Measurements from ENCODE around the gene CEP131.

Gene CEP131

GRCh38 chr17:81245665-81246342, 23.0 kb upstream of the CEP131 start:
- Histone ChIP-seq H3K36me3 (replicated peaks; ENCODE audit: insufficient read depth, low read length) (no peaks in the 10 kb centered on the region), H3F3A (ENCODE audit: insufficient read depth, low read length) (peaks cover 4% of the 10 kb centered on the region; the same call in 1 of the 2 replicates), H4K20me1 (ENCODE audit: insufficient read depth, low read length) (no peaks in the 10 kb centered on the region), H2AFZ (ENCODE audit: low read length) (no peak overlapping the region), H3K27me3 (replicated peaks; ENCODE audit: insufficient read depth, low read length) (no peaks in the 10 kb centered on the region), H3K9me2 (replicated peaks; ENCODE audit: insufficient read depth, low read length) (no peaks in the 10 kb centered on the region), H3K9me3 (replicated peaks; ENCODE audit: insufficient read depth, low read length) (no peaks in the 10 kb centered on the region), H3K4me1 (ENCODE audit: low read length) (no peaks in the 10 kb centered on the region), H3K4me3 (ENCODE audit: low read length) (no peak overlapping the region), H3K9ac (ENCODE audit: low read length) (no peak overlapping the region), H3K4me2 (ENCODE audit: low read depth, low read length) (no peak overlapping the region), H3K79me2 (ENCODE audit: low read length) (peaks cover 14% of the 10 kb centered on the region), H3K27ac (ENCODE audit: low read length) (no peak overlapping the region)
- no peak for DNase-seq
- TF ChIP-seq EZH2phosphoT487 (IDR thresholded peaks at IDR 0.05; ENCODE audit: low read length) (no peak), CTCF (IDR thresholded peaks at IDR 0.05; ENCODE audit: low read length) (no peak), EZH2 (optimal IDR thresholded peaks at IDR 0.05; ENCODE audit: low read depth, low read length) (no peak)

GRCh38 chr17:81245024-81245664, 22.4 kb upstream of the CEP131 start:
- H3K4me2 ChIP-seq (ENCODE audit: low read depth, low read length) = no peak overlapping the region
- H3F3A ChIP-seq (ENCODE audit: insufficient read depth, low read length) = peaks cover 4% of the 10 kb centered on the region; the same call in 1 of the 2 replicates
- H3K27ac ChIP-seq (ENCODE audit: low read length) = no peak overlapping the region
- DNase-seq = no peak
- no peak for TF ChIP-seq EZH2 (optimal IDR thresholded peaks at IDR 0.05; ENCODE audit: low read depth, low read length)
- no peak for TF ChIP-seq CTCF (IDR thresholded peaks at IDR 0.05; ENCODE audit: low read length)
- no peaks in the 10 kb centered on the region for H3K36me3 ChIP-seq (replicated peaks; ENCODE audit: insufficient read depth, low read length)
- H2AFZ ChIP-seq (ENCODE audit: low read length) = no peak overlapping the region
- no peaks in the 10 kb centered on the region for H4K20me1 ChIP-seq (ENCODE audit: insufficient read depth, low read length)
- H3K27me3 ChIP-seq (replicated peaks; ENCODE audit: insufficient read depth, low read length) = no peaks in the 10 kb centered on the region
- H3K79me2 ChIP-seq (ENCODE audit: low read length) = peaks cover 21% of the 10 kb centered on the region
- no peaks in the 10 kb centered on the region for H3K9me3 ChIP-seq (replicated peaks; ENCODE audit: insufficient read depth, low read length)
- H3K4me1 ChIP-seq (ENCODE audit: low read length) = no peaks in the 10 kb centered on the region
- H3K9ac ChIP-seq (ENCODE audit: low read length) = no peak overlapping the region
- H3K4me3 ChIP-seq (ENCODE audit: low read length) = no peak overlapping the region
- H3K9me2 ChIP-seq (replicated peaks; ENCODE audit: insufficient read depth, low read length) = no peaks in the 10 kb centered on the region

GRCh38 chr17:81244358-81245023, 21.7 kb upstream of the CEP131 start:
- Histone ChIP-seq H3F3A (ENCODE audit: insufficient read depth, low read length) (peaks cover 9% of the 10 kb centered on the region), H2AFZ (ENCODE audit: low read length) (no peak overlapping the region), H3K27me3 (replicated peaks; ENCODE audit: insufficient read depth, low read length) (no peaks in the 10 kb centered on the region), H3K9me2 (replicated peaks; ENCODE audit: insufficient read depth, low read length) (no peaks in the 10 kb centered on the region), H4K20me1 (ENCODE audit: insufficient read depth, low read length) (no peaks in the 10 kb centered on the region), H3K4me1 (ENCODE audit: low read length) (no peaks in the 10 kb centered on the region), H3K36me3 (replicated peaks; ENCODE audit: insufficient read depth, low read length) (no peaks in the 10 kb centered on the region), H3K79me2 (ENCODE audit: low read length) (peaks cover 27% of the 10 kb centered on the region), H3K4me2 (ENCODE audit: low read depth, low read length) (no peak overlapping the region), H3K9ac (ENCODE audit: low read length) (no peak overlapping the region), H3K4me3 (ENCODE audit: low read length) (no peak overlapping the region), H3K27ac (ENCODE audit: low read length) (no peak overlapping the region), H3K9me3 (replicated peaks; ENCODE audit: insufficient read depth, low read length) (no peaks in the 10 kb centered on the region)
- TF ChIP-seq EZH2phosphoT487 (IDR thresholded peaks at IDR 0.05; ENCODE audit: low read length) (no peak), CTCF (IDR thresholded peaks at IDR 0.05; ENCODE audit: low read length) (no peak), EZH2 (optimal IDR thresholded peaks at IDR 0.05; ENCODE audit: low read depth, low read length) (no peak)
- no peak for DNase-seq
